Measurements from ENCODE around the gene CLRN2.

The CLRN2 gene

DNA sequence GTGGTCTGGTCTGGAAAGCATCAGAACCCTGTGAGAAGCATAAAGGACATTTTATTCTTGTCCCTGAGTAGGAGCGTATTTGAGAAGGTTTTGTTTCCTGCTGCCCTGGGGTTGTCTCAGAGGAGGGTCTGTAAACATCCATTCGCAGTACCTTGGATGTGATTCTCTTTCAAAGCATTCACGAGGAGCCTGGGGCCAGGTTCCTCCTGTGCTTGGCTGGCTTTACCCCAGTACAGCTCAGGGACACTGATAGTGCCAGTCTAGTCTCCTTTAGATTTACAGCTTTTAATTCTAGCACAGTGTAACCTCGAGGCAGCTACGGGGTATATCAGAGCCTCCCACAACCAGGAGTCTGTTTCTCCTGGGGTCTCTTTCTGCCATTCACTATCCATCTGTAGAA, 2.7 kb downstream of the CLRN2 start:
- Histone ChIP-seq H3K36me3 (ENCODE audit: control insufficient read depth, low read length) (no peaks in the 10 kb centered on the region), H3F3A (ENCODE audit: control insufficient read depth, insufficient read depth) (no peaks in the 10 kb centered on the region), H3K27me3 (ENCODE audit: control insufficient read depth, low read length) (peaks cover 28% of the 10 kb centered on the region; the same call in 1 of the 2 replicates), H3K9me3 (ENCODE audit: control insufficient read depth, insufficient read depth, low read length) (no peaks in the 10 kb centered on the region), H3K27ac (ENCODE audit: low read depth, low read length) (no peak overlapping the region), H3K4me2 (ENCODE audit: low read length) (no peak overlapping the region), H3K4me3 (ENCODE audit: low read length) (no peak overlapping the region), H3K9me2 (replicated peaks; ENCODE audit: control insufficient read depth, low read length) (no peaks in the 10 kb centered on the region), H3K79me2 (ENCODE audit: control insufficient read depth, low read length) (no peaks in the 10 kb centered on the region; the same call in 1 of the 2 replicates), H3K4me1 (ENCODE audit: control insufficient read depth, low read length) (peaks cover 7% of the 10 kb centered on the region), H4K20me1 (ENCODE audit: control insufficient read depth, insufficient read depth, low read depth, low read length) (no peaks in the 10 kb centered on the region)
- no peak for TF ChIP-seq EZH2phosphoT487 (IDR thresholded peaks at IDR 0.05; ENCODE audit: borderline replicate concordance, low read length)
- TF ChIP-seq, protein P1, sequence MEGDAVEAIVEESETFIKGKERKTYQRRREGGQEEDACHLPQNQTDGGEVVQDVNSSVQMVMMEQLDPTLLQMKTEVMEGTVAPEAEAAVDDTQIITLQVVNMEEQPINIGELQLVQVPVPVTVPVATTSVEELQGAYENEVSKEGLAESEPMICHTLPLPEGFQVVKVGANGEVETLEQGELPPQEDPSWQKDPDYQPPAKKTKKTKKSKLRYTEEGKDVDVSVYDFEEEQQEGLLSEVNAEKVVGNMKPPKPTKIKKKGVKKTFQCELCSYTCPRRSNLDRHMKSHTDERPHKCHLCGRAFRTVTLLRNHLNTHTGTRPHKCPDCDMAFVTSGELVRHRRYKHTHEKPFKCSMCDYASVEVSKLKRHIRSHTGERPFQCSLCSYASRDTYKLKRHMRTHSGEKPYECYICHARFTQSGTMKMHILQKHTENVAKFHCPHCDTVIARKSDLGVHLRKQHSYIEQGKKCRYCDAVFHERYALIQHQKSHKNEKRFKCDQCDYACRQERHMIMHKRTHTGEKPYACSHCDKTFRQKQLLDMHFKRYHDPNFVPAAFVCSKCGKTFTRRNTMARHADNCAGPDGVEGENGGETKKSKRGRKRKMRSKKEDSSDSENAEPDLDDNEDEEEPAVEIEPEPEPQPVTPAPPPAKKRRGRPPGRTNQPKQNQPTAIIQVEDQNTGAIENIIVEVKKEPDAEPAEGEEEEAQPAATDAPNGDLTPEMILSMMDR (IDR thresholded peaks at IDR 0.05; ENCODE audit: low read depth, low read length, poor library complexity, severe bottlenecking), result no peak

DNA sequence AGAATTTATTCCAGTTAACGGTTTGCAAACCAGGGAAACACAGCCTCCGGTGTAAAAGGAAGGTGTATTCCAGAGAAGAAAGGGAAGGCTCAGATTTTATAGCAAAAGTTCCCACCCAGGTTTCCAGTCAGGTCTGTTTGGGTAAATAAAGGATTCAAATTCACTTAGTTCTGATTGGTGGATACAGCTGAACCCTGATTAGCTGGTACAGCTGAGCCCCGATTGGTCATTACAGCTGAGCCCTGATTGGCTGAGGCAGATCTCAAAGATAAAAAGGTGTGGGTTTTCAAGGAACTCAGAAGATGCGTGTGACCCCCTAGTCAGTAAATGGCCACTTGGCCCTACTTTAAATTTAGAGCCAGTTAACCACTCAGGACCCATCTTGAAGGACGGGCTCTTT, 6.6 kb downstream of the CLRN2 start:
- TF ChIP-seq, protein P1 (IDR thresholded peaks at IDR 0.05; ENCODE audit: low read depth, low read length, poor library complexity, severe bottlenecking), result no peak
- no peak for TF ChIP-seq EZH2phosphoT487 (IDR thresholded peaks at IDR 0.05; ENCODE audit: borderline replicate concordance, low read length)
- Histone ChIP-seq H3F3A (ENCODE audit: control insufficient read depth, insufficient read depth) (no peaks in the 10 kb centered on the region), H3K4me3 (ENCODE audit: low read length) (no peak overlapping the region), H3K27me3 (ENCODE audit: control insufficient read depth, low read length) (peaks cover 24% of the 10 kb centered on the region), H3K9me3 (ENCODE audit: control insufficient read depth, insufficient read depth, low read length) (no peaks in the 10 kb centered on the region), H3K4me2 (ENCODE audit: low read length) (no peak overlapping the region), H3K79me2 (ENCODE audit: control insufficient read depth, low read length) (no peaks in the 10 kb centered on the region), H3K9me2 (replicated peaks; ENCODE audit: control insufficient read depth, low read length) (no peaks in the 10 kb centered on the region), H3K27ac (ENCODE audit: low read depth, low read length) (no peak overlapping the region), H4K20me1 (ENCODE audit: control insufficient read depth, insufficient read depth, low read depth, low read length) (no peaks in the 10 kb centered on the region), H3K36me3 (ENCODE audit: control insufficient read depth, low read length) (no peaks in the 10 kb centered on the region), H3K4me1 (ENCODE audit: control insufficient read depth, low read length) (no peaks in the 10 kb centered on the region)

DNA sequence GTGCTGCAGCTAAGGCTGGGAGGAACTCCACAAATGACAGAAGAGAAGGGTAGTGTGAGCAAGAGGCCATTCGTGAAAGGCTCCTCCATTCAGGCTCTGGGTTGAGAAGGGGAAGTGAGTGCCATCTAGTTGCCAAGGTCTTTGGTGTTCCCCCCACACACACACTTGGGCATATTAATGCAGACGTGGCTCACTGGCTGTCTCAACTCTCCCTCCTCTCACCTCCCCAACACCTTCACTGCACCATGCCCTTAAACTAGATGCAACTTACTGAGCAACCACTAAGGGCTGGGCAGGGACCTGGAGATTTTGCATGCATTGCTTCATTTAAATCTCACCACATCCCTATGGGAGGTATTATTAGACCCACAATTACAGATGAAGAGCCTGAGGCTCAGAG, 8.7 kb downstream of the CLRN2 start:
- no peak overlapping the region for H3K4me3 ChIP-seq (ENCODE audit: low read length)
- H3K9me3 ChIP-seq (ENCODE audit: control insufficient read depth, insufficient read depth, low read length), result no peaks in the 10 kb centered on the region
- H3K4me2 ChIP-seq (ENCODE audit: low read length), result no peak overlapping the region
- H4K20me1 ChIP-seq (ENCODE audit: control insufficient read depth, insufficient read depth, low read depth, low read length), result no peaks in the 10 kb centered on the region
- H3K9me2 ChIP-seq (replicated peaks; ENCODE audit: control insufficient read depth, low read length), result no peaks in the 10 kb centered on the region
- H3K36me3 ChIP-seq (ENCODE audit: control insufficient read depth, low read length), result no peaks in the 10 kb centered on the region
- H3K27ac ChIP-seq (ENCODE audit: low read depth, low read length), result no peak overlapping the region
- H3K27me3 ChIP-seq (ENCODE audit: control insufficient read depth, low read length), result peaks cover 20% of the 10 kb centered on the region
- no peaks in the 10 kb centered on the region for H3F3A ChIP-seq (ENCODE audit: control insufficient read depth, insufficient read depth)
- no peaks in the 10 kb centered on the region for H3K4me1 ChIP-seq (ENCODE audit: control insufficient read depth, low read length)
- no peaks in the 10 kb centered on the region for H3K79me2 ChIP-seq (ENCODE audit: control insufficient read depth, low read length)
- TF ChIP-seq, protein P1 (IDR thresholded peaks at IDR 0.05; ENCODE audit: low read depth, low read length, poor library complexity, severe bottlenecking), result no peak
- no peak for TF ChIP-seq EZH2phosphoT487 (IDR thresholded peaks at IDR 0.05; ENCODE audit: borderline replicate concordance, low read length)

Data from DOHH2 (cell line).